WERI-Rb-1 (cell line): ENCODE data around the gene ZSWIM3.

ENCODE experiments used
- DNase-seq: peaks from one replicate; pipeline ENCODE4 v3.0.0-alpha.2; 2020
- H3K27ac ChIP-seq: fragments of 250-450 bp; sonication (Bioruptor Pico); 2 replicates; pipeline ENCODE4 v1.5.1; 2020; ENCODE audit warnings: mild to moderate bottlenecking, moderate library complexity
- H3K27me3 ChIP-seq: fragments of 250-450 bp; sonication (Bioruptor Pico); 2 replicates; pipeline ENCODE4 v1.5.1; 2021; ENCODE audit warnings: mild to moderate bottlenecking, low read depth, moderate library complexity; ENCODE audit not compliant: insufficient read depth, severe bottlenecking
- H3K36me3 ChIP-seq: fragments of 250-450 bp; sonication (Bioruptor Pico); 2 replicates; pipeline ENCODE4 v1.5.1; 2020; ENCODE audit warnings: mild to moderate bottlenecking, moderate library complexity
- H3K4me3 ChIP-seq: 2 replicates; pipeline ENCODE4 v1.5.1; 2011; ENCODE audit warnings: low read depth, mild to moderate bottlenecking, control low read depth, low read length
- H3K9me3 ChIP-seq: fragments of 250-450 bp; sonication (Bioruptor Pico); 2 replicates; pipeline ENCODE4 v1.5.1; 2021; ENCODE audit warnings: mild to moderate bottlenecking, moderate library complexity; ENCODE audit not compliant: severe bottlenecking
- CTCF ChIP-seq: IDR thresholded peaks from 2 replicates; pipeline ENCODE4 v1.5.1; 2011; ENCODE audit warnings: low read depth, mild to moderate bottlenecking, control low read depth, inconsistent platforms, low read length

ZSWIM3 gene

DNA sequence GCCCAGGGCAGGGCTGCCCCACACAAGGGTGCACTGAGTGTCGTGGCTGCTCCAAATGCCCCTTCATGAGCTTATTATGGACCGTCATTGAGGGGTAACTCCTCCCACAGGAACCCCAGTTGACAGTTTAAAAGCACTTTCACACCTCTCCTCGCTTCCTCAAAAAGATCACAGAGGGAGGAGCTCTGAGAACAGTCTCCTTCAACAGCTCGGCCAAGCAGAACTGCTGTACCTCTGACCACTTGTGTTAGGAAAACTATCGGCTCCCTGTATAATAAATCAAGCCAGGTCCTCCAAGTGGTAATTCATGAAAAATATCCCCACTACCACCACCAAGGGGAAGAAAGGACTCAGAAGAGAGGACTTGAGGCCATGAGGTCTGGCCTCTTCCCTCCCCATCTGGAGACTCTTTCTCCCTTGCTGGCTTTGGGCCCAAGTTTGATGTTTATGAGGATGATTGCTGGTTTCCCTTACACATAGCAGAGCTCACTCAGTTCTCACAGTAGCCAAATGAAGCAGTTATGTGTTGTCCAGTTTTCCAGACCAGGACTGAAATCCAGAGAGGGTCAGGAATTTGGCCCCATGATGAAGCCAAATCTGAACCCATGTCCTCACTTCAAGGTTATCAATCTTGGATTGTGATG, 15.1 kb upstream of the ZSWIM3 start:
- DNase-seq, result no peak
- Histone ChIP-seq H3K36me3 (peaks cover 34% of the 10 kb centered on the region), H3K9me3 (no peaks in the 10 kb centered on the region), H3K27ac (no peak overlapping the region), H3K4me3 (no peak overlapping the region), H3K27me3 (no peaks in the 10 kb centered on the region)
- TF ChIP-seq CTCF, result no peak

DNA sequence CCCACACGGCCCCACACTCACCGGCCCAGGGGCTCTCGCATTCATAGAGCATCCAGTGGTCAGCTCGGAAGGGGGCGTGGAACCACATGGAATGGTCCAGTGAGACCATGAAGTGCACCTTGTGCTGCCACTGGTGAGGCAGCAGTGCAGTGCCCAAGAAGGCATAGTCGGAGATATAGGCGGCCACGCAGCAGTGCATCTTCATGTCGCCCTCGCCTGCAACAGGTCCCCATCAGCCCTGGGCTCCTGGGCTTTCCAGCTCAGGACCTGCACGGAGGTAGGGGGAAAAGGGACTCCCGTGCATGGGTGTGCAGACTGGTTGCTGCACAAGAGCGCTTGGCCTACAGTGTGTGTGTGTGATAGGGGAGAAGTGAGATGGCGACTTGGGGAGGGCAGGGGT, 13.9 kb upstream of the ZSWIM3 start:
- no peak for DNase-seq
- Histone ChIP-seq H3K9me3 (no peaks in the 10 kb centered on the region), H3K27ac (no peak overlapping the region), H3K4me3 (no peak overlapping the region), H3K36me3 (peaks cover 34% of the 10 kb centered on the region), H3K27me3 (no peaks in the 10 kb centered on the region)
- TF ChIP-seq CTCF, result no peak

- DNase-seq, result no peak
- no peak for TF ChIP-seq CTCF
- peaks cover 34% of the 10 kb centered on the region for H3K36me3 ChIP-seq
- no peaks in the 10 kb centered on the region for H3K9me3 ChIP-seq
- H3K4me3 ChIP-seq, result no peak overlapping the region
- no peak overlapping the region for H3K27ac ChIP-seq
- H3K27me3 ChIP-seq, result no peaks in the 10 kb centered on the region
These were observed 12.0 kb upstream of the ZSWIM3 start for GRCh38 chr20:45845452-45845851.

DNA sequence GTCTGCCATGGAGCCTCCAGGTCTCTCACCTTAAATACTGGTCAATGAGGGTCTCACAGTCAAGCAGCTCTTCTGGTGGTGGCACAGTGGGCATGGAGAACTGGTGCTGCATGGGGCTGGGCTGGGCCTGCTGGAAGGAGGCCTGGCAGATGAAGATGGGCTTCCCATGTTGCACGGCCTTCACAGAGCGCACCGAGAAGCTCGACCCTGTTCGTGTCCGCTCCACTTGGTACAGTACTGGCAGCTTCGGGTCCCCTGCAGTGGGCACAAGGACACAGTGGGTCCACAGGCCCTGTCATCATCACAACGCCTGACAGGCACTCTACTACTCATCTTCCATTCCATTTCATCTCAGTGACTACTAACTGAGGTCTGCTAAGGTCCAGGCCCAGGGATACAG, 9.0 kb upstream of the ZSWIM3 start:
- Histone ChIP-seq H3K9me3 (no peaks in the 10 kb centered on the region), H3K4me3 (no peak overlapping the region), H3K36me3 (peaks cover 21% of the 10 kb centered on the region), H3K27me3 (no peaks in the 10 kb centered on the region), H3K27ac (no peak overlapping the region)
- DNase-seq, result no peak
- TF ChIP-seq CTCF, result no peak

DNA sequence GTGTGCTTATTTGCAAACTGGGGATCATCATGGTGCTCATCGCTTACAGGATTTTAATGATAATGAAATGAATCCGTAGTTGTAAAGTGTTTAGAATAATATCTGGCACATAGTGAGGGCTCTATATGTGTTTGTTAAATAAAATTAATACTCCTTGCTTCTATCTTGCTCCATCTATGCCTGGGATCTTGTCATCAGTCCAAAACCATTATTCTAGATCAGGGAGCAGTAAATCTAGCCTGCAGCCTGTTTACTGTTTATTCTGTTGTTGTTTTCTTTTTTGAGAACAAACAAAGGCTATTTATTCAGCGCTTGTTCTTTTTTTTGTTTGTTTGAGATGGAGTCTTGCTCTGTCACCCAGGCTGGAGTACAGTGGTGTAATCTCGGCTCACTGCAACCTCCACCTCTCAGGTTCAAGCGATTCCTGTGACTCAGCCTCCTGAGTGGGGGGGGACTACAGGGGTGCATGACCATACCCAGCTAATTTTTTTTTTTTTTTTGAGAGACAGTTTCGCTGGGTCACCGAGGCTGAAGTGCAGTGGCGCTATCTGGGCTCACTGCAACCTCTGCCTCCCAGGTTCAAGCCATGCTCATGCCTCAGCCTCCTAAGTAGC, 8.3 kb upstream of the ZSWIM3 start:
- Histone ChIP-seq H3K9me3 (no peaks in the 10 kb centered on the region), H3K27me3 (no peaks in the 10 kb centered on the region), H3K4me3 (no peak overlapping the region), H3K36me3 (peaks cover 14% of the 10 kb centered on the region), H3K27ac (no peak overlapping the region)
- TF ChIP-seq CTCF, result no peak
- no peak for DNase-seq

DNA sequence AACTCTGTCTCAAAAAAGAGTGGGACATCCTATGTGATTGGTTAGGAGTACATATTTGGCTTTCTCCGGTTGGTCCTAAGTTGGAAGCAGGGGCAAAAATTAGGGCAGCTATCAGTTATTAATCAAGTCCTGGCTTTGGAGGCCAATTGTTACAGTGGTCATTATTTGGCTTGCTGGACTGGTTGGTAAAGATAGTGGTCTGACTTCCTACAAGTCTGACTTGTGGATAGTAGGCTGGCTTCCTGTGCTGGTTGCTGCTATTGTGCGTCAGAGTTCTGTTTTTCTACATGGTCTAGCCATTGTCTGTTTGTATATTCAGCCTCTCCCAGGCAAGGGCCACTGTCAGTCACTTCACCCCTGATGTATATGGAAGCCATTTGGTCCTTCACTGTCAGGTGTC, 7.2 kb upstream of the ZSWIM3 start:
- H3K4me3 ChIP-seq, result no peak overlapping the region
- no peaks in the 10 kb centered on the region for H3K27me3 ChIP-seq
- H3K9me3 ChIP-seq, result no peaks in the 10 kb centered on the region
- no peak for TF ChIP-seq CTCF
- no peak for DNase-seq
- H3K27ac ChIP-seq, result no peak overlapping the region
- H3K36me3 ChIP-seq, result peaks cover 8% of the 10 kb centered on the region
